WTC11 (cell line): ENCODE measurements around the gene RTEL1. TPM values are rescaled to one million over a fixed set of nuclear protein-coding genes. Genes with fewer than 3 reads are reported as not detected.

Experiments
- ATAC-seq: fragments of 200-7000 bp; cut with Tn5 transposase; 2 replicates; pipeline ENCODE4 v1.10.0; 2021; ENCODE audit warnings: mild to moderate bottlenecking, moderate library complexity
- CTCF ChIA-PET: fragments of 300-600 bp; sonication (Branson Sonifier 250); formaldehyde crosslinking; loops from one replicate; lab custom pipeline; 2021; ENCODE audit warnings: antibody characterized with exemption; lab: Charles Lee
- POLR2A ChIA-PET: fragments of 350-600 bp; sonication (Branson Sonifier 250); formaldehyde crosslinking; loops from one replicate; lab custom pipeline; 2021; ENCODE audit warnings: antibody characterized with exemption; lab: Charles Lee
- DNase-seq: peaks from one replicate; pipeline ENCODE4 v3.0.0; 2021; ENCODE audit warnings: low spot score
- H3K27ac Mint-ChIP-seq: 2 replicates; pipeline ENCODE4 v1.8.0; 2021; ENCODE audit warnings: mixed read lengths
- H3K27me3 Mint-ChIP-seq: 2 replicates; pipeline ENCODE4 v1.8.0; 2021; ENCODE audit warnings: low read depth, mild to moderate bottlenecking, moderate library complexity, mixed read lengths
- H3K36me3 Mint-ChIP-seq: 2 replicates; pipeline ENCODE4 v1.8.0; 2021; ENCODE audit warnings: mixed read lengths
- H3K4me1 Mint-ChIP-seq: 2 replicates; pipeline ENCODE4 v1.8.0; 2022; ENCODE audit warnings: mixed read lengths
- H3K4me3 Mint-ChIP-seq: 2 replicates; pipeline ENCODE4 v1.8.0; 2021; ENCODE audit warnings: mild to moderate bottlenecking, moderate library complexity, mixed read lengths
- H3K9me3 Mint-ChIP-seq: 2 replicates; pipeline ENCODE4 v1.8.0; 2021; ENCODE audit warnings: mixed read lengths
- E2F4 ChIP-seq: sonication (generic); formaldehyde crosslinking; IDR thresholded peaks from 2 replicates; pipeline ENCODE4 v1.8.1; 2022; ENCODE audit warnings: low read depth, mild to moderate bottlenecking, moderate library complexity, missing genetic modification reagents, borderline replicate concordance
- FOXJ3 ChIP-seq: sonication (generic); formaldehyde crosslinking; IDR thresholded peaks from 2 replicates; pipeline ENCODE4 v1.9.0; 2021; ENCODE audit warnings: missing genetic modification reagents, mild to moderate bottlenecking, borderline replicate concordance
- GTF2I ChIP-seq: fragments of 250-450 bp; sonication (Bioruptor Pico); conservative IDR thresholded peaks from 2 replicates; pipeline ENCODE4 v1.4.0; 2021; ENCODE audit warnings: mild to moderate bottlenecking
- IRF1 ChIP-seq: sonication (generic); formaldehyde crosslinking; IDR thresholded peaks from 2 replicates; pipeline ENCODE4 v1.8.0; 2023; ENCODE audit warnings: missing genetic modification reagents
- JUN ChIP-seq: sonication (generic); formaldehyde crosslinking; IDR thresholded peaks from 2 replicates; pipeline ENCODE4 v1.8.0; 2023; ENCODE audit warnings: mild to moderate bottlenecking, missing genetic modification reagents
- NR1H2 ChIP-seq: sonication (generic); formaldehyde crosslinking; IDR thresholded peaks from 2 replicates; pipeline ENCODE4 v1.9.0; 2021; ENCODE audit warnings: mild to moderate bottlenecking, moderate library complexity, missing genetic modification reagents
- TEAD1 ChIP-seq: sonication (generic); formaldehyde crosslinking; IDR thresholded peaks from 2 replicates; pipeline ENCODE4 v1.8.0; 2022; ENCODE audit warnings: mild to moderate bottlenecking, missing genetic modification reagents
- ZNF121 ChIP-seq: sonication (generic); formaldehyde crosslinking; IDR thresholded peaks from 2 replicates; pipeline ENCODE4 v1.8.0; 2023; ENCODE audit warnings: missing genetic modification reagents
- ZNF396 ChIP-seq: fragments of 250-450 bp; sonication (Bioruptor Pico); IDR thresholded peaks from 2 replicates; pipeline ENCODE4 v1.8.0; 2021; ENCODE audit warnings: mild to moderate bottlenecking, moderate library complexity, borderline replicate concordance
- total RNA-seq: library from RNA; stranded (reverse); gene quantifications from 3 replicates; pipeline ENCODE4 v1.2.3, GENCODE V29; 2021
- TF ChIP-seq, protein P1 (sequence below): sonication (generic); formaldehyde crosslinking; IDR thresholded peaks from 2 replicates; pipeline ENCODE4 v1.8.1; 2022; ENCODE audit warnings: low read depth, missing genetic modification reagents, borderline replicate concordance
- TF ChIP-seq, protein P2 (sequence below): sonication (generic); formaldehyde crosslinking; IDR thresholded peaks from 2 replicates; pipeline ENCODE4 v1.8.1; 2023; ENCODE audit warnings: mild to moderate bottlenecking, missing genetic modification reagents, borderline replicate concordance
- TF ChIP-seq, protein P3 (sequence below): fragments of 200-600 bp; IDR thresholded peaks from 2 replicates; pipeline ENCODE4 v1.8.0; 2022; ENCODE audit warnings: antibody characterized with exemption

Gene RTEL1
- total RNA-seq, 1 experiment from 2014 or later, result 44.9 TPM

DNA sequence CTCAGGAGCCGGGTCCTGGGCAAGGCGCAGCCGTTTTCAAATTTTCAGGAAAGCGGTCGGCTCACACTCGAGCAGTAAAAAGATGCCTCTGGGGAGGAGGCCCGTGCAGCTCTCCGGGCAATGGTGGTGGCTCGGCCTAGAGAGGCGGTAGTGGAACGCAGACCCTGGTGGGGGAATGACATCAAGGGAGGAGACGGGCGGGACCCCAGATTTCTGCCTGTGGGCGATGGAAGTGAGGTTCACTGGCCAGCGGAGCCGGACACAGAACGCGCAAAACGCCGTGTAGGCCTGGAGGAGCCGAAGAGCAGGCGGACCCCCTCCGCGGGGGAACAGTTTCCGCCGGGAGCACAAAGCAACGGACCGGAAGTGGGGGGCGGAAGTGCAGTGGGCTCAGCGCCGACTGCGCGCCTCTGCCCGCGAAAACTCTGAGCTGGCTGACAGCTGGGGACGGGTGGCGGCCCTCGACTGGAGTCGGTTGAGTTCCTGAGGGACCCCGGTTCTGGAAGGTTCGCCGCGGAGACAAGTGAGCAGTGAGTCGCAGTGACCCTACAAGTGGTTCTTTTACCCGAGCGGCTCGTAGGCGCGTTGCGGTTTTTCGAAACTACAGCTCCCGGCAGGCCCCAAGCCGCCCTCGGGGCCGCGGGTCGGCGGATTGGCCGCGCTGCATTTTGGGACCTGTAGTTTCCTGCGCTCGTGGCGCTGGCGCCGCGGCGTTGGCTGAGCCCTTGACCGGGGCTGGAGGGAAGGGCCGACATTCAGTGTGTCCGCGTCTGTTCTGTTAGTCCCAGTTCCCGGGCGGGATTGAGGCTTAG is at the start of gene RTEL1 (continued):
- no peak for TF ChIP-seq FOXJ3 (CRISPR knock-in tag)
- peak; percentile 78; the same call in 1 of the 2 replicates for TF ChIP-seq TEAD1 (CRISPR knock-in tag)

DNA sequence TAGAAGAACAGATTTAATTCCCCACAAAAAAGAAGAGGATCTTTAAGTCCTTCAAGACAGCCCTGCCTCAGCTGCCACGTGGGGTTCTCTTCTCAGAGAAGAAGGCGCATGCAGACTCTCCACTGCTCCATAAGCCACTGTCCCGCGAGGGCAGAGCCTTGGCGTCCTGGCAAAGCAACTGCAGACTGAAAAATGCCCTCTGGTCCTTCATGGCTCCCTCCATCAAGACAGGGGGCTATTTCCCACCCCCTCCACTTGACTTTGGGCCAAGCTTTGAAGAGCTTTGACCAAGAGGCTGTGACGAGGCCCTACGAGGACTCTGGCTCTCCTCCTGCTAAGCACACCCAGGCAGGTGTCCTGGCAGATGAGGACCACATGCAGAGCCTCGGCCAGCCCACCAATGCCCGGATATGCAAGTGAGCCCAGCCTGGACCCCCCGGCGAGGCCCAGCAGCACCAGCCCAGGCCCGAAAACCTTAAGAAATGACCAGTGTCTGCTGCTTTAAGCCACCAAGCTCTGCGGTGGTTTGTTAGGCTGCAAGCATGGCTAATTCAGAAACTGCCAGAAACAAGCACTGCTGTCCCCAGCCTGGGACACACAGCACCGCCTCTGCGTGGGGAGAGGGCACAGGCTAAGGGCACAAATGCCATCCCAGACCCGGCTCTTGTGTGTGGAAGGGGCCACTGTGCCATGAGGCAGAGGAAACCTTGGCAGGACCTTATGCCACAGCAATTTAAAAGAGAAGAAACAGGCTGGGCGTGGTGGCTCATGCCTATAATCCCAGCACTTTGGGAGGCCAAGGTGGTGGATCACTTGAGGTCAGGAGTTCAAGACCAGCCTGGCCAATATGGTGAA is 47.3 kb upstream of the RTEL1 start:
- Mint-ChIP-seq H3K4me1 (no peaks in the 10 kb centered on the region), H3K4me3 (no peak overlapping the region), H3K36me3 (peaks cover 16% of the 10 kb centered on the region), H3K27me3 (no peaks in the 10 kb centered on the region; the same call in 1 of the 2 replicates), H3K27ac (peak overlapping the region; percentile 80; the same call in 1 of the 2 replicates), H3K9me3 (peaks cover 14% of the 10 kb centered on the region)
- ATAC-seq (no peak), DNase-seq (no peak)
- CTCF ChIA-PET, result interaction anchor here (1.3 kb wide), 1 partner anchor 10 kb away, joined by 5 read pairs; no protein-coding TSS in a partner anchor
- POLR2A ChIA-PET, result no interaction called here
- TF ChIP-seq JUN (CRISPR knock-in tag), result no peak
- TF ChIP-seq, protein P1, sequence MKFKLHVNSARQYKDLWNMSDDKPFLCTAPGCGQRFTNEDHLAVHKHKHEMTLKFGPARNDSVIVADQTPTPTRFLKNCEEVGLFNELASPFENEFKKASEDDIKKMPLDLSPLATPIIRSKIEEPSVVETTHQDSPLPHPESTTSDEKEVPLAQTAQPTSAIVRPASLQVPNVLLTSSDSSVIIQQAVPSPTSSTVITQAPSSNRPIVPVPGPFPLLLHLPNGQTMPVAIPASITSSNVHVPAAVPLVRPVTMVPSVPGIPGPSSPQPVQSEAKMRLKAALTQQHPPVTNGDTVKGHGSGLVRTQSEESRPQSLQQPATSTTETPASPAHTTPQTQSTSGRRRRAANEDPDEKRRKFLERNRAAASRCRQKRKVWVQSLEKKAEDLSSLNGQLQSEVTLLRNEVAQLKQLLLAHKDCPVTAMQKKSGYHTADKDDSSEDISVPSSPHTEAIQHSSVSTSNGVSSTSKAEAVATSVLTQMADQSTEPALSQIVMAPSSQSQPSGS (CRISPR knock-in tag), result no peak
- TF ChIP-seq, protein P2, sequence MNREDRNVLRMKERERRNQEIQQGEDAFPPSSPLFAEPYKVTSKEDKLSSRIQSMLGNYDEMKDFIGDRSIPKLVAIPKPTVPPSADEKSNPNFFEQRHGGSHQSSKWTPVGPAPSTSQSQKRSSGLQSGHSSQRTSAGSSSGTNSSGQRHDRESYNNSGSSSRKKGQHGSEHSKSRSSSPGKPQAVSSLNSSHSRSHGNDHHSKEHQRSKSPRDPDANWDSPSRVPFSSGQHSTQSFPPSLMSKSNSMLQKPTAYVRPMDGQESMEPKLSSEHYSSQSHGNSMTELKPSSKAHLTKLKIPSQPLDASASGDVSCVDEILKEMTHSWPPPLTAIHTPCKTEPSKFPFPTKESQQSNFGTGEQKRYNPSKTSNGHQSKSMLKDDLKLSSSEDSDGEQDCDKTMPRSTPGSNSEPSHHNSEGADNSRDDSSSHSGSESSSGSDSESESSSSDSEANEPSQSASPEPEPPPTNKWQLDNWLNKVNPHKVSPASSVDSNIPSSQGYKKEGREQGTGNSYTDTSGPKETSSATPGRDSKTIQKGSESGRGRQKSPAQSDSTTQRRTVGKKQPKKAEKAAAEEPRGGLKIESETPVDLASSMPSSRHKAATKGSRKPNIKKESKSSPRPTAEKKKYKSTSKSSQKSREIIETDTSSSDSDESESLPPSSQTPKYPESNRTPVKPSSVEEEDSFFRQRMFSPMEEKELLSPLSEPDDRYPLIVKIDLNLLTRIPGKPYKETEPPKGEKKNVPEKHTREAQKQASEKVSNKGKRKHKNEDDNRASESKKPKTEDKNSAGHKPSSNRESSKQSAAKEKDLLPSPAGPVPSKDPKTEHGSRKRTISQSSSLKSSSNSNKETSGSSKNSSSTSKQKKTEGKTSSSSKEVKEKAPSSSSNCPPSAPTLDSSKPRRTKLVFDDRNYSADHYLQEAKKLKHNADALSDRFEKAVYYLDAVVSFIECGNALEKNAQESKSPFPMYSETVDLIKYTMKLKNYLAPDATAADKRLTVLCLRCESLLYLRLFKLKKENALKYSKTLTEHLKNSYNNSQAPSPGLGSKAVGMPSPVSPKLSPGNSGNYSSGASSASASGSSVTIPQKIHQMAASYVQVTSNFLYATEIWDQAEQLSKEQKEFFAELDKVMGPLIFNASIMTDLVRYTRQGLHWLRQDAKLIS (CRISPR knock-in tag), result no peak
- TF ChIP-seq E2F4, result no peak
- TF ChIP-seq ZNF121 (CRISPR knock-in tag), result no peak
- TF ChIP-seq ZNF396, result no peak
- TF ChIP-seq, protein P3, sequence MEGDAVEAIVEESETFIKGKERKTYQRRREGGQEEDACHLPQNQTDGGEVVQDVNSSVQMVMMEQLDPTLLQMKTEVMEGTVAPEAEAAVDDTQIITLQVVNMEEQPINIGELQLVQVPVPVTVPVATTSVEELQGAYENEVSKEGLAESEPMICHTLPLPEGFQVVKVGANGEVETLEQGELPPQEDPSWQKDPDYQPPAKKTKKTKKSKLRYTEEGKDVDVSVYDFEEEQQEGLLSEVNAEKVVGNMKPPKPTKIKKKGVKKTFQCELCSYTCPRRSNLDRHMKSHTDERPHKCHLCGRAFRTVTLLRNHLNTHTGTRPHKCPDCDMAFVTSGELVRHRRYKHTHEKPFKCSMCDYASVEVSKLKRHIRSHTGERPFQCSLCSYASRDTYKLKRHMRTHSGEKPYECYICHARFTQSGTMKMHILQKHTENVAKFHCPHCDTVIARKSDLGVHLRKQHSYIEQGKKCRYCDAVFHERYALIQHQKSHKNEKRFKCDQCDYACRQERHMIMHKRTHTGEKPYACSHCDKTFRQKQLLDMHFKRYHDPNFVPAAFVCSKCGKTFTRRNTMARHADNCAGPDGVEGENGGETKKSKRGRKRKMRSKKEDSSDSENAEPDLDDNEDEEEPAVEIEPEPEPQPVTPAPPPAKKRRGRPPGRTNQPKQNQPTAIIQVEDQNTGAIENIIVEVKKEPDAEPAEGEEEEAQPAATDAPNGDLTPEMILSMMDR, result no peak
- TF ChIP-seq NR1H2, result no peak
- no peak for TF ChIP-seq GTF2I
- no peak for TF ChIP-seq IRF1
